ENCODE results near the gene GRM7. TPM values are rescaled to one million over a fixed set of nuclear protein-coding genes. Genes with fewer than 3 reads are reported as not detected.

Gene GRM7
- total and polyA plus RNA-seq, 2 of the 4 experiments (the other 2 are of a cell fraction), result not detected

- Histone ChIP-seq H2BK20ac (ENCODE audit: low read depth, low read length) (no peak overlapping the region), H3K4me3 (ENCODE audit: insufficient read depth, low read depth, low read length) (no peak overlapping the region), H3K36me3 (ENCODE audit: control insufficient read depth, insufficient read depth, low read length) (no peaks in the 10 kb centered on the region), H3K9ac (ENCODE audit: low read depth, low read length) (no peak overlapping the region), H3K27ac (ENCODE audit: insufficient read depth, low read length) (no peak overlapping the region), H2AK9ac (replicated peaks; ENCODE audit: low read depth, low read length, poor library complexity) (no peak overlapping the region), H3K9me3 (ENCODE audit: control insufficient read depth, insufficient read depth, low read length) (peaks cover 13% of the 10 kb centered on the region), H3K23ac (ENCODE audit: low read depth, low read length) (no peak overlapping the region), H4K5ac (ENCODE audit: low read depth, low read length) (no peak overlapping the region), H3K9me1 (ENCODE audit: insufficient read depth, low read length) (no peaks in the 10 kb centered on the region), H3K79me1 (ENCODE audit: low read depth in 1 of 2, low read length in 2 of 2) (no peaks in the 10 kb centered on the region), H3K4me1 (ENCODE audit: control insufficient read depth, insufficient read depth, low read length) (no peaks in the 10 kb centered on the region), H2AK5ac (ENCODE audit: low read depth, low read length) (no peak overlapping the region), H2BK5ac (ENCODE audit: low read depth, low read length, poor library complexity, severe bottlenecking) (no peak overlapping the region), H4K20me1 (ENCODE audit: insufficient read depth, low read length) (no peaks in the 10 kb centered on the region), H4K8ac (ENCODE audit: low read depth in 2 of 2, low read length in 2 of 2) (no peak overlapping the region), H3K4ac (ENCODE audit: low read depth, low read length) (no peak overlapping the region), H3K4me2 (ENCODE audit: low read depth, low read length) (no peak overlapping the region), H4K91ac (ENCODE audit: insufficient read depth, low read depth, low read length) (no peak overlapping the region), H3K18ac (ENCODE audit: low read depth, low read length) (no peak overlapping the region), H2BK15ac (ENCODE audit: low read depth, low read length) (no peak overlapping the region), H2AFZ (replicated peaks; ENCODE audit: low read length, poor library complexity) (no peak overlapping the region), H3K14ac (replicated peaks; ENCODE audit: low read depth, low read length) (no peak overlapping the region), H3K56ac (ENCODE audit: extremely low read depth, insufficient read depth, low read length) (no peak overlapping the region), H3K27me3 (ENCODE audit: control insufficient read depth, insufficient read depth, low read length) (no peaks in the 10 kb centered on the region), H2BK120ac (ENCODE audit: low read depth, low read length) (no peak overlapping the region)
- DNase-seq (peak; percentile 10), ATAC-seq (ENCODE audit: low read depth) (no peak)
- WGBS, 2 experiments (ENCODE audit: extremely low coverage in 2 of 2, insufficient read length in 1 of 2), result no CpG with 5 or more reads among the region's 4 CpGs
- CTCF ChIA-PET, result interaction anchor here (0.5 to 1.3 kb wide), 2 partner anchors 17 to 25 kb away, joined by 3 to 5 read pairs; no protein-coding TSS in a partner anchor
- POLR2A ChIA-PET (ENCODE audit: unreplicated experiment), result no interaction called here
- in situ Hi-C loops (cut with MboI; ENCODE audit: low sequenced_read_pairs), result no loop called here
- dilution Hi-C loops (cut with HindIII; ENCODE audit: low sequenced_read_pairs, unreplicated experiment), result no loop called here
- no TSS peak for BruUV-seq (replicated peaks)
- TF ChIP-seq FOS (IDR thresholded peaks at IDR 0.05; ENCODE audit: low read depth, low read length) (no peak), POLR2A (IDR thresholded peaks at IDR 0.05; ENCODE audit: low read depth, low read length) (no peak), SMC3 (IDR thresholded peaks at IDR 0.05; ENCODE audit: low read depth, low read length) (no peak), CEBPB (IDR thresholded peaks at IDR 0.05; ENCODE audit: low read depth, low read length) (no peak), MAFK (IDR thresholded peaks at IDR 0.05; ENCODE audit: low read depth, low read length) (no peak), RCOR1 (IDR thresholded peaks at IDR 0.05; ENCODE audit: insufficient replicate concordance, low read length) (no peak), BHLHE40 (IDR thresholded peaks at IDR 0.05; ENCODE audit: low read depth, low read length) (no peak), MXI1 (IDR thresholded peaks at IDR 0.05; ENCODE audit: borderline replicate concordance, low read depth, low read length) (no peak), CTCF (conservative IDR thresholded peaks at IDR 0.05; ENCODE audit: low read depth, low read length) (no peak), RAD21 (IDR thresholded peaks at IDR 0.05; ENCODE audit: low read length) (no peak), RFX5 (IDR thresholded peaks at IDR 0.05; ENCODE audit: low read depth, low read length) (no peak), CHD1 (IDR thresholded peaks at IDR 0.05; ENCODE audit: low read depth, low read length) (no peak), NFE2L2 (IDR thresholded peaks at IDR 0.05; ENCODE audit: low read depth, low read length) (no peak), MAZ (IDR thresholded peaks at IDR 0.05; ENCODE audit: borderline replicate concordance, low read depth, low read length) (no peak), USF2 (IDR thresholded peaks at IDR 0.05; ENCODE audit: low read depth, low read length) (no peak)
- TF ChIP-seq, protein P1, sequence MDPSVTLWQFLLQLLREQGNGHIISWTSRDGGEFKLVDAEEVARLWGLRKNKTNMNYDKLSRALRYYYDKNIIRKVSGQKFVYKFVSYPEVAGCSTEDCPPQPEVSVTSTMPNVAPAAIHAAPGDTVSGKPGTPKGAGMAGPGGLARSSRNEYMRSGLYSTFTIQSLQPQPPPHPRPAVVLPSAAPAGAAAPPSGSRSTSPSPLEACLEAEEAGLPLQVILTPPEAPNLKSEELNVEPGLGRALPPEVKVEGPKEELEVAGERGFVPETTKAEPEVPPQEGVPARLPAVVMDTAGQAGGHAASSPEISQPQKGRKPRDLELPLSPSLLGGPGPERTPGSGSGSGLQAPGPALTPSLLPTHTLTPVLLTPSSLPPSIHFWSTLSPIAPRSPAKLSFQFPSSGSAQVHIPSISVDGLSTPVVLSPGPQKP (IDR thresholded peaks at IDR 0.05; ENCODE audit: borderline replicate concordance, low read depth, low read length), result no peak
- intact Hi-C loops (cut with micrococcal nuclease), result no loop called here
These were observed 821.9 kb downstream of the GRM7 start for GRCh38 chr3:7682822-7683229.

All from IMR-90 (cell line).